Activated naive CD4-positive, alpha-beta T cell (primary cell): Measurements from ENCODE around the gene CHCHD6.
"Not testable (repeated sequence)": the region's sequence is repeated elsewhere in the genome, so short reads cannot be mapped to it uniquely, and the experiment has no call there.

Experiments
- DNase-seq, 4 experiments: peaks; one replicate each; lab custom pipeline; 2025; lab: John Stamatoyannopoulos, UW

Gene CHCHD6

DNA sequence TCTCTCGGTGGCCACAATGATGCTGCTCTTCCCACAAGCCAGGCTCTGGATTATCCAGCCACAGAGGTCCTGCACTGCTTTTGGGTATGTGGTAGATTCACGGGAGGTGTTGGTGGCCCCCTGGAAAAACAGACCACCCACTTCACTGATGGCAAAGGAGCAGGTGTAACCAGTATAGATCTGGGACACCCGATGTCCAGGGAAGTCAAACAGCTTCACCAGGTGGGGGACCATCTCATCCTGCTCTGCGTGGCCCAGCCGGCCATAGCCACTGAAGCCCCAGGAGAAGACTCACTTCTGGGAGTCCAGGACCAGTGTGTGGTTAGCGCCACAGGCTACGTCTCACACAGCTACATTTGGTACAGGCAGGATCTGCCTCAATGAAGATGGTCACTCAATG is 62.6 kb downstream of the CHCHD6 start:
- DNase-seq, result no peak

DNA sequence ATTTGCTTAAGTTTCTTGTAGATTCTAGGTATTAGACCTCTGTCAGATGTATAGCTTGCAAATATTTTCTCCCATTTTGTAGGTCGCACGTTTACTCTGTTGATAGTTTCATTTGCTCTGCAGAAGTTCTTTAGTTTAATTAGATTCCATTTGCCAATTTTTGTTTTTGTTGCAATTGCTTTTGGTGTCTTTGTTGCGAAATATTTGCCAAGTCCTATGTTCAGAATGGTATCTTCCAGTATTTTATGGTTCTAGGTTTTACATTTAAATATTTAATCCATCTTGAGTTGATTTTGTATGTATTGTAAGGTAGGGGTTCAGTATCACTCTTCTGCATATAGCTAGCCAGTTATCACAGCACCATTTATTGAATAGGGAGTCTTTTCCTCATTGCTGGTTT is 64.9 kb downstream of the CHCHD6 start:
- DNase-seq, result no peak

DNA sequence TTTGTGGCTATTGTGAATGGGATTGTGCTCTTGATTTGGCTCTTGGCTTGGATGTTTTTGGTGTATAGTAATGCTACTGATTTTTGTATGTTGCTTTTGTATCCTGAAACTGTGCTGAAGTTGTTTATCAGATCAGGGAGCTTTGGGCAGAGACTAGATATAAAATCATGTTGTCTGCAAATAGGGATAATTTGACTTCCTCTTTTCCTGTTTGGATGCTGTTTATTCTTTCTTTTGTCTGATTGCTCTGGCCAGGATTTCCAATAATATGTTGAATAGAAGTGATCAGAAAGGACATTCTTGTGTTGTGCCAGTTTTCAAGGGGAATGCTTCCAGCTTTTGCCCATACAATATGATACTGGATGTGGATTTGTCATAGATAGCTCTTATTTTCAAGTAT is 66.1 kb downstream of the CHCHD6 start:
- no peak for DNase-seq

DNA sequence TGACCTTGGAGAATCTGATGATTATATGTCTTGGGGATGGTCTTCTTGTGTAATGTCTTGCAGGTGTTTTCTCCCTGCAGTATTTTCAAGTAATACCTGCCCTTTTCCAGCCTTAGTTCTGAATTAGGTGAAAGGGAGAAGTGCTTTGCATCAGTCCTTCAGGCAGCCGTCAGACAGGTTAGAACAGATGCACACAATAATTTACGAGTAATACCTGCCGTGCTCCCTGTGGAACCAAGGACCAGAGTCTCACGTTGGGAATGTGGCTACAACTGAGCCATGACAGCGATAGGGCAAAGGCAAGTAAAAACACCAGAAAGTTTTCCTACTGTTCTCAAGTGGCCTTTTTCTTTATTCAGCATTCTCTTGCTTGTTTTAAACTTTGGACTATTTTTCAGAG is 69.1 kb downstream of the CHCHD6 start:
- no peak for DNase-seq

- DNase-seq, result no peak
Measured at GRCh38 chr3:126773783-126774182, 69.7 kb downstream of the CHCHD6 start.

- no peak for DNase-seq
Measured at GRCh38 chr3:126777366-126777765, 73.3 kb downstream of the CHCHD6 start.

GRCh38 chr3:126780666-126781065 is 76.6 kb downstream of the CHCHD6 start:
- no peak for DNase-seq

DNA sequence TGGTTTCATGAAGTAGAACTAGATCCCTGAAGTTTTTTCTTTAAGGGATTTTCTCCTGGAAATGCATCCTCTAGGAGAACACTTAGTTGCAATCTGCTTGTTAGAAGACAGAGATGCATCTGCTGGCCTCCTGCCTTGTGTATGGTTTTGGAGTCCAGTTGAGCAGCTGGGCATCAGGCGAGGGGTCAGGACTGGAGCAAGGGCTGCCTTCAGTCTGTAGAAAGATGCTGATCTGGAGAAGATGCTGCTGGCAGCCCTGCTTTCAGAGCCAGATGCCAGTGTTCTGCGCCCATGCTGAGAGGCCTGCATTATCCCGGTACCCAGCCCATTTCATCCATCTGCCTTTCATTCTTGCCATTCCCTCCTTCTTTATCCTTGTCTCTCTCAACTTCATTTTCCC is 77.4 kb downstream of the CHCHD6 start:
- DNase-seq, result no peak

- DNase-seq, result no peak
Measured at GRCh38 chr3:126781889-126782491, 78.0 kb downstream of the CHCHD6 start.

- DNase-seq, result no peak
Measured at GRCh38 chr3:126782536-126782935, 78.5 kb downstream of the CHCHD6 start.

GRCh38 chr3:126784254-126784653 is 80.2 kb downstream of the CHCHD6 start:
- DNase-seq, result no peak

GRCh38 chr3:126791320-126791719 is 87.3 kb downstream of the CHCHD6 start:
- DNase-seq, result not testable (repeated sequence)

- no peak for DNase-seq
Measured at GRCh38 chr3:126792998-126793397, 89.0 kb downstream of the CHCHD6 start.

- DNase-seq, result no peak
Measured at GRCh38 chr3:126797563-126797962, 93.5 kb downstream of the CHCHD6 start.

DNA sequence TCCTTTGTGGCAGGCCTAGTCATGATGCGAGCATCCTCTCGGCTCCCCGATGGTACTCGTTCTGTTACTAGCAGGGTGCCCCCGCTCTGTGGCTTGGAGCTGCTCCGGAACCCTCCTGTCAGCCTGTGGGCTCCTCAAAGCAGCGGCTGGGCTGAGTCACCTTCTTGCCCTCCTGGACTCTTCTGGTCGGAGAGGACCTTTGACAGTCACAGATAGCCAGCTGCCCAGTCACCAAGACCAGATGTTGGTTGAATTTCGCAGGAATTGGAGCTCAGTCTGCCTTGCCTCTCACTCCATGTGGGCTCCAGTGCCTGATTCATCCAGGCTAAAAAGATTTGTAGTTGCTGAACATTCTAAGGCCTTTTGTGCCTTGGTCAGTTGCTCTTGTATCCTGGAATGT is 94.5 kb downstream of the CHCHD6 start:
- DNase-seq, result no peak

- no peak for DNase-seq
Measured at GRCh38 chr3:126799099-126799498, 95.1 kb downstream of the CHCHD6 start.

GRCh38 chr3:126801312-126801711 is 97.3 kb downstream of the CHCHD6 start:
- DNase-seq, result not testable (repeated sequence)

DNA sequence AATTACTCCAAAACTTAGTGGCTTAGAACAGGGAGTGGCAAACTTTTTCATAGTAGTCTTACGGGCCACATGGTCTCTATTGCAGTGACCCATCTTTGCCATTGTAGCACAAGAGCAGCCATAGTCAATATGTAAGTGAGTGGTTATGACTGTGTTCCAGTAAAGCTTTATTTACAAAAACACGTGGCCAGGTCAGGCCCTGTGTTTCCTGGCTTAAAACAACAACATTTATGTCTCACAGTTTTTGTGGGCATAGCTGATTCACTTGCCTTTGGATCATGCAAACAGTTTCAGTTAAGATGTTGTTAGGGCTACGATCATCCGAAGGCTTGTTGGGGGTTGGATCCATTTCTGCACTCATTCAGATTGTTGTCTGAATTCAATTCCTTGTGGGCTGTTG is 103.8 kb downstream of the CHCHD6 start:
- DNase-seq, result no peak

DNA sequence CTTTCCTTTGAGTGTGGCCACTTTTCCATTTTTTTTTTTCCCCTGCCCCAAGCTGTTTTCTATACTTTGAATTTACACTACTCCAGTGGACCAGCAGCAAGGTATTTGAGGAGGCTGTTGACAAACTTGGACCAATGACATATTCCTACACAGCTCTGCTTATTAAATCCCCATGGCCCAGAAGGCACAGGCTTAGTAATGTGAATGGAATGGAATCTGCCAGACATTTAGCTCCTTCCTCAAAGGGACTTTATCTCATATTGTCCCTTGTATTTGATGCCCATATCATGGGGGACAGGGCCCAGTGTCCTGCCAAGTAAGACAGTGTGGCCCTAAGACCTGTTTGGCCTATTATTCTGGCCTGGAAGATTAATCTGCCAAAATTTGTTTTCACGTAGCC is 107.5 kb downstream of the CHCHD6 start:
- no peak for DNase-seq

- DNase-seq, result no peak
Measured at GRCh38 chr3:126816298-126816697, 112.3 kb downstream of the CHCHD6 start.

GRCh38 chr3:126816986-126817777 is 113.1 kb downstream of the CHCHD6 start:
- no peak for DNase-seq

DNA sequence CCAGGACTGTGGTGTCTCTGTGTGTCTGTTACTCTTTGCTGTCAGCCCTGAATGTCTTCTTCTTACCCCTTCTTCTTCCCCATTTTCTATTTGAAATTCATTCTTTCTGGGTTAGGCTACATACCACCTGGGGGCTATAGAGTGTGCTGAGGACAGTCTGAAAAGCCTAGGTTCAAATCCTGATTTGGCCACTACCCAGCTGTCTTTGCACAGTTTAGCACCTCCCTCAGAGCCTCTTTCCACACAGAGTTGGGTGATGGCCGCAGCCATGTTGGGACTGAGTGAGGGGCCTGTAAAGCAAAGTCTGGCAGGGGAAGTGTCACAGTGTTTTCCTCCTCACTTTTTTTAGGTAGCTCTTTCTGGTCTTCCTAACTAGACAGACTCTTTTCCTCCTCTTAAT is 113.7 kb downstream of the CHCHD6 start:
- no peak for DNase-seq

GRCh38 chr3:126818400-126819095 is 114.5 kb downstream of the CHCHD6 start:
- no peak for DNase-seq
